Bronchial epithelial cell (primary cell): ENCODE data around the gene FOSB. TPM values are rescaled to one million over a fixed set of nuclear protein-coding genes. Genes with fewer than 3 reads are reported as not detected.
A peak's percentile ranks its signal among the peaks of the same experiment; 100 is the strongest.

Experiments used
- DNase-seq: peaks from one replicate; pipeline ENCODE4 v3.0.0-alpha.2; 2010; ENCODE audit warnings: low read depth
- FAIRE-seq: peaks from 2 replicates; lab custom pipeline; 2011; peaks lifted over from hg19 to GRCh38; lab: Jason Lieb, UNC
- H3K27me3 ChIP-seq: 2 replicates; pipeline ENCODE4 v1.5.1; 2011; ENCODE audit warnings: low read length; ENCODE audit not compliant: control insufficient read depth, insufficient read depth
- H3K36me3 ChIP-seq: 2 replicates; pipeline ENCODE4 v1.5.1; 2011; ENCODE audit warnings: low read length; ENCODE audit not compliant: control insufficient read depth, insufficient read depth
- H3K4me3 ChIP-seq: 2 replicates; pipeline ENCODE4 v1.5.1; 2011; ENCODE audit warnings: mild to moderate bottlenecking, low read depth, low read length, control low read depth
- CTCF ChIP-seq: IDR thresholded peaks from 2 replicates; pipeline ENCODE4 v1.5.1; 2011; ENCODE audit warnings: mild to moderate bottlenecking, moderate library complexity, low read length, control low read depth, inconsistent platforms; ENCODE audit not compliant: insufficient read depth, severe bottlenecking
- total RNA-seq: library from RNA; depleted of rRNA; stranded (reverse); fragments of >200 nt; gene quantifications from 2 replicates; pipeline ENCODE4 v1.2.1, GENCODE V29; 2014

FOSB gene
- total RNA-seq, 1 donor from 2014 or later, result 4.2 TPM

GRCh38 chr19:45489216-45489855, 21.5 kb downstream of the FOSB start:
- no peaks in the 10 kb centered on the region for H3K27me3 ChIP-seq
- no peak for FAIRE-seq
- H3K36me3 ChIP-seq, result no peaks in the 10 kb centered on the region
- no peak for TF ChIP-seq CTCF
- no peak overlapping the region for H3K4me3 ChIP-seq
- no peak for DNase-seq

GRCh38 chr19:45492137-45492626, 24.4 kb downstream of the FOSB start:
- FAIRE-seq (no peak), DNase-seq (no peak)
- Histone ChIP-seq H3K36me3 (no peaks in the 10 kb centered on the region), H3K4me3 (no peak overlapping the region), H3K27me3 (no peaks in the 10 kb centered on the region)
- TF ChIP-seq CTCF, result no peak

GRCh38 chr19:45492627-45493470, 25.1 kb downstream of the FOSB start:
- no peak for TF ChIP-seq CTCF
- FAIRE-seq (no peak), DNase-seq (no peak)
- Histone ChIP-seq H3K36me3 (no peaks in the 10 kb centered on the region), H3K4me3 (peak overlapping the region; percentile 36), H3K27me3 (no peaks in the 10 kb centered on the region)

- DNase-seq (no peak), FAIRE-seq (no peak)
- no peak for TF ChIP-seq CTCF
- Histone ChIP-seq H3K4me3 (no peak overlapping the region), H3K27me3 (no peaks in the 10 kb centered on the region), H3K36me3 (no peaks in the 10 kb centered on the region)
Observed at GRCh38 chr19:45494261-45494916, 26.6 kb downstream of the FOSB start.

GRCh38 chr19:45495178-45495577, 27.4 kb downstream of the FOSB start:
- Histone ChIP-seq H3K4me3 (no peak overlapping the region), H3K27me3 (no peaks in the 10 kb centered on the region), H3K36me3 (no peaks in the 10 kb centered on the region)
- FAIRE-seq, result no peak
- no peak for DNase-seq
- no peak for TF ChIP-seq CTCF
